ENCODE results near the gene MEF2B.

Gene MEF2B

DNA sequence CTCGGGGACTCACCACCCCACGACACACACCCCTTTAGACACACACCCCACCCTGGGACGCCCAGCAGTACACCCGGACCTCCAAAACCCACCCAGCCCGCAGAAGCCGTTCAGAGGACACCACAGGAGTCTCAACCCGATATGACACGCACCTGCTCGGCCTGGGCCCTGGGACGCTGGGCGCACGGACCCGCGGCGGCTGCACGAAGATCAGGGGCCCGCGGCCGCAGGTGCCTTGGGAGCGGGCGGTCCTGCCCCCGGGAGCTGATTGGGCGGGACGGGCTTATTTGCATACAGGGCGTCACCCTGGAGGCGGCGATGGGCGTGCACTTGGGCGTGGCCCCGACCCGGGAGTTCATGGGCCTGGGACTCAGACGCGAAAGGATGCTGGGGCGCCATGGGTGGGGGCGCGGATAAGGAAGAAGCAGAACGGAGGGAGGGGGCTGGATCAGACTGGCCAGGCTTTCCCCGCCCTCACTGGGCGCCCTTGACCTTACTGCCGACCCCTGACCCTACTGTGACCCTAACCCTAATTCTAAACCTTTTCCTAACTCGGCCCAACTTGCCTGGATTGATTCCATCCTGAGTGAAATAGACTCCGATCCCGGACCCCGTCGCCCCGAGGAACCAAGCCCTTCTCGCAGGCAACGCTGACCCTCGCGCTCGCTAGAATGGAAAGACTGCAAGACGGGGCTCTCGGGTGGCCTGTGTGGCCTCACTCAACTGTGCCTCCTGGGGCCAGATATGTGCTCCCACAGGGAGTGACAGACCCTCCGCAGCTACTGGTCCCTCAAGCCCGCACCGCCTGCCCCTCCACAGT is at the start of gene MEF2B:
Gene MEF2B (minus strand): TSS at position 211 of the 820 bp plus-strand sequence. CDS start 19,528 bp downstream, outside the sequence.
- no peak for DNase-seq (ENCODE audit: low read depth)

DNA sequence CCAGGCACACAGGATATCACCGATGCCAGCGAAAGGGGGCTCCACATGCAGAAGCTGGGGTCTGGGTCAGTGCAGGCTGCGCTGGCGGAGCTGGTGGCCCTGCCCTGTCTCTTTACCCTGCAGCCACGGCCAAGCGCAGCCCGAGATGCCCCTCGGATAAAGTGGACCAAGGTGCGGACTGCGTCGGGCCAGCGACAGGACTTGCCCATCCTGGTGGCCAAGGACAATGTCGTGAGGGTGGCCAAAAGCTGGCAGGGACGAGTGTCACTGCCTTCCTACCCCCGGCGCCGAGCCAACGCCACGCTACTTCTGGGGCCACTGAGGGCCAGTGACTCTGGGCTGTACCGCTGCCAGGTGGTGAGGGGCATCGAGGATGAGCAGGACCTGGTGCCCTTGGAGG is 48.8 kb upstream of the MEF2B start:
- DNase-seq (ENCODE audit: low read depth): no peak

DNA sequence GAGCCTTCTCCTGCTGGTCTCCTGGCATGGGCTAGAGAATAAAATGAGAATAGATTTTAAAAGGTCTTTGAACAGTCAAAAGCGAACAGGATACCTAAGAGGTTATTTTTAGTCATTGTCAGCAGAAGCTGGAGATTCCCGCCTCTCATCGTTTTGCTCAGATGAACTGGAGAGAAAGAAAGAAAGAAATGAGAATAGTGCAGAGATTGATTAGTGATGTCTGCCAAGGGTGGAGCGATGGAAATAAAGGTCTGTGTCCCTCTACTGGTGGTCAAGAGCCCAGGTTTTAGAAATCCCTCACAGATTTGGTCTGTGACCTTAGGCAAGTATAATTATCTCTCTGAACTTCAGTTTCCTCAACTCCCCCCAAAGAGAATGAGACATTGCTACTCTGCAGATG is 47.0 kb upstream of the MEF2B start:
- no peak for DNase-seq (ENCODE audit: low read depth)

DNA sequence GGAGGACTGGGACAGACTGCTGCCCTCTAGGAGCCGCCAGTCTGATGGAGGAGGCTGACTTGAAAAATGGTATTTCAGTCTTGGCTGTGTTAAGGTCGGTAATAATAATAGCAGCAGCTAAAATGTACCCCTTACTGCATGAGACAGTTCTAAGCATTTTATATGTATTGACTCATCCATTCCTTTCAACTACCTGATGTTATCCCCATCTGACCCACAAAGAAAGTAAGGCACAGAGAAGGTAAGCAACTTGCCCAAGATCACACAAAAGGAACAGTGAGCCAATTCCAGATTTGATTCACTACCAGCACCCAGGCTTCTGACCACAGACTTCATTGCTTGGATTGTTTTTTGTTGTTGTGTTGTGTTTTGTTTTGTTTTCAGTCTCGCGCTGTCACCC is 45.7 kb upstream of the MEF2B start:
- DNase-seq (ENCODE audit: low read depth): no peak

DNA sequence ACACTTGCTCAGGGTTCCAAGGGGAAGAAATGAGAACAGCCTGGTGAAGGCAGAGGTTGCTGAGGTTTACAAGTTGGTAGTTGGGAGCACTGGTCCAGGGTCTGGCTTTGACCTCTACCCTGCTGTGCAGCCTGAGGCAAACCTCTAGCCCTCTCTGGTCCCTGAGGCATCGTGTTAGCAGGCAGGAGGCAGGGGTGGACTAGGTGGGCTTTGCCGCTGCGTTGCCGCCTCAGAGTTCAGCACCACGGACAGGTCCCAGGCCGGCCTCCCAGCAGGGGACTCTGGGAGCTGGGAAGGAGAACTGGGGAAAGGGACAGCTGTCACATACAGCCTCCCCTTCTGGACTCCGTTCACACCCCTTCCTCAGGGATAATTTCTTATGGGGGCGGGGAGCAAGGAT is 44.8 kb upstream of the MEF2B start:
- no peak for DNase-seq (ENCODE audit: low read depth)

DNA sequence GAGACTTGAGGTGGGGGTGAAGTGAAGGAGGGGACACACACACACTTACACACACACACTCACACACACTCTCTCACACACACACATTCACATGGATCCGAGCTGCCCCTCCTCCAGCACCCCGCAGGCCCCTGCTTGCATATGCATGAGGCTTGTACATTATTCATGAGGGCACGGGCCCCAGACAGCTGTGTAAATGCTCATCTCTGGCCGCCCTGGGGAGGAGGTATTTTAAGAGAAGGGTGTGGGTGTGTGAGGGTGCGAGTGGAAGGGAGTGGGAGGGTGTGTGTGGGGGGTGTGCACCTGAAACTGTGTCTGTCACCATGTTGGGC is 44.1 kb upstream of the MEF2B start:
- no peak for DNase-seq (ENCODE audit: low read depth)

DNA sequence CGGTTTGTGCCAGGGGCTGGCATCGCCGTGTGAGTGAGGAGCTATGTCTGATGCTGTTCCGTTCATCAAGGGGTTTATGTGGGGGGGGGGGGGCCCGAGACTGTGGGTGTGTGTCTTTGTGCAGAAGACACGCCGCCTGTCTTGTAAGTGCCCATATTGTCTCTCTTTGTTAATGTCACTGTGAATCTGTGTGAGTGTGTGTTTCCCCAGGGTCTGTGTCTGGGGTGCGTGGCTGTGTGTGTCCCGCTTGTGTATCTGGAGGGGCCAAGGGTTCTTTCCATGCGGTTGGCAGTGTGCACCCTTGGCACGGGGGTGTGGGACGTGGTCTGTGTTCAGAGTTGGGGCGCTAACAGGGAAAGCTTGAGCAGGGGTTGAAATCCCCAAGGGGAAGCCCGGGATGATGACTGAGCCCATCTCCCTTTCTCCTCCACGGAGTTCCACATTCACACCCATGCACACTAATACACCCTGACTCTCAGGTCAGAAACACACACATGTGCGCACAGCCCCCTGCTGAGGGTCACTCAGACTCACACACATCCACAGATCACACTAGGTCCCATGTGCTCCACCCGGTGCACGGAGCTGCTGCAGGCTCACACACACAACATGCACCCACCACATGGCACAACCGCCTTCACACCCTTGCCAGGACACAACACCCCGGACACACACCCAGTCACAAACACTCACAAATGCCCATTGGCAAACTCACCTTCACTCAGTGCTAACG is 43.5 kb upstream of the MEF2B start:
- DNase-seq (ENCODE audit: low read depth): no peak

DNA sequence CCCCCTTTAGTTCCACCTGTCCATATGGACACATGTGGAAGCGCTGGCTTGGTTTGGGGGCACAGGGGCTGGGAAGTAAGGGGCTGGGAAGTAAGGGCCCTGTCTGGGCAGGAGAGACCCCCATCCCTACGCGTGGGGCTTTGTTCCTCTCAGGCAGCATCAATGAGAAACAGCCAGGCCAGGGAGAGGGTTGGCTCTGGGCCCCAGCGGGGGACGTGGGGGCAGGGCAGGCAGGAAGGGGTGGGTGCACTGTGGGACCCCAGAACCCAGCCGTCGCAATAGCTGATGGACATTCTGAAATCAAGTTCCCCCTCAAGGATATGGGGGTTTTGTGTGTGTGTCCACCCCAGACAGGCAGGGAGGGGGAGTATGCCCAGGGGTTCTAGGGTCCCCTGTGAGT is 42.9 kb upstream of the MEF2B start:
- no peak for DNase-seq (ENCODE audit: low read depth)

DNA sequence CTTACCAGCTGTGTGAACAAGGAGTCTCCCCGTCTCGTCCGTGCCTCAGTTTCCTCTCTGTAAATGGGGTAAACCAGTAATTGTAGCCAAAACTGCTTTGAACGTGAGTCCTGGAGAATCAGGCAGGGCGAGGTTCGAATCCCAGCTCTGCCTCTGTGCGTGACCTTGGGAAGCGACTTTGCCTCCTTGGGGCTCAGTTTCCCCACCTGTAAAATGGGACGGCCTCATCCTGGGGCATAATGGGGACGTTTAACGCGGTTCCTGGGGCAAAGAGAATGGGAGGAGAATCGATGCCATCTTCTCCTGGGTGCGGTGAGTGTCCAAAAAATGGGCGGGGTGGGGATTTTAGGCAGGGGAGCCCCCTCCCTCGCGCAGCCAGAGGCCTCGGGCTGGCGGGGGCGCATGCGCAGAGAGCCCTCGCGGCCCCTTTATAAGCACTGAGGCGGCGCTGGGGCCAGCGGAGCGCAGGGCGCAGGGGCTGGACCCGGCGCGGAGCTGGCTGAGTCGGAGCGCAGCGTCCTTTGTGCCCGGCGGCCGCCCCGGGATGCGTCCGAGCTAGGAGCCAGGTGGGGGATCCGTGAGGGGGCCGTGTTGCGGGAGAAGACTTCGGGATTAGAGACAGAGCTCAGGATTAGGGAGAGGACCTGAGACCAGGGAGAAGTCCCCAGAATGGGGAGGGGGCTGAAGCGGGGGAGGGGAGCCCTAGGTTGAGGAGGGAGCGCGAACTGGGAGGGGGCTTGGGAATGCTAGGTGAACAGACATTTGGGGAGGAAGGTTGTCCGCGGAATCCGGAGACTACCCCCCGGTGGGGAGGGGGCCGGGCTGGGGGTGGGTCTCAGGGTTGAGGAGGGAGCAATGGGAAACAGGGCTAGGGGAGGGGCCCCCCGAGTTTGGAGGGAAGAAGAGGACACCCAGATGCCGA is 41.7 kb upstream of the MEF2B start, which contains the start of gene NCAN:
Gene NCAN (plus strand): TSS at position 460 of the 922 bp plus-strand sequence. CDS start 4,996 bp downstream, outside the sequence.
- DNase-seq (ENCODE audit: low read depth): no peak

DNA sequence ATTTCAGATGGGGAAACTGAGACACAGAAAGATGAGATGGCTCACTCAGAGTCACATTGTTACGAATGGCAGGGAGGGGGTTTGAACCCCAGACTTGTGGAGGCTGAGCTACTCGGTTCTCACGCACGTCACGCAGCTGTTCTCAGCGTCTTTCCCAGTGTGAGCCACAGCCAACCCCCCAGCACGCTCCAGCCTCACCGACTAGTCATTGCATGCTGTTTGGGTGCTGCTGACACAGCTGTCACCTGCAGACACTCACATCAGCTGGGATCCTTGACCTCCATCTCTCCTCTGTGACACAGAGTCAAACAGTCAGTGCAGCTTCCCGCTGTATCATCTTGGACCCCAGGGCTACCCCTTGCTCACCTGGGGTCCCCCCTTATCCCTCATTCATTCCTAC is 39.3 kb upstream of the MEF2B start:
- no peak for DNase-seq (ENCODE audit: low read depth)

DNA sequence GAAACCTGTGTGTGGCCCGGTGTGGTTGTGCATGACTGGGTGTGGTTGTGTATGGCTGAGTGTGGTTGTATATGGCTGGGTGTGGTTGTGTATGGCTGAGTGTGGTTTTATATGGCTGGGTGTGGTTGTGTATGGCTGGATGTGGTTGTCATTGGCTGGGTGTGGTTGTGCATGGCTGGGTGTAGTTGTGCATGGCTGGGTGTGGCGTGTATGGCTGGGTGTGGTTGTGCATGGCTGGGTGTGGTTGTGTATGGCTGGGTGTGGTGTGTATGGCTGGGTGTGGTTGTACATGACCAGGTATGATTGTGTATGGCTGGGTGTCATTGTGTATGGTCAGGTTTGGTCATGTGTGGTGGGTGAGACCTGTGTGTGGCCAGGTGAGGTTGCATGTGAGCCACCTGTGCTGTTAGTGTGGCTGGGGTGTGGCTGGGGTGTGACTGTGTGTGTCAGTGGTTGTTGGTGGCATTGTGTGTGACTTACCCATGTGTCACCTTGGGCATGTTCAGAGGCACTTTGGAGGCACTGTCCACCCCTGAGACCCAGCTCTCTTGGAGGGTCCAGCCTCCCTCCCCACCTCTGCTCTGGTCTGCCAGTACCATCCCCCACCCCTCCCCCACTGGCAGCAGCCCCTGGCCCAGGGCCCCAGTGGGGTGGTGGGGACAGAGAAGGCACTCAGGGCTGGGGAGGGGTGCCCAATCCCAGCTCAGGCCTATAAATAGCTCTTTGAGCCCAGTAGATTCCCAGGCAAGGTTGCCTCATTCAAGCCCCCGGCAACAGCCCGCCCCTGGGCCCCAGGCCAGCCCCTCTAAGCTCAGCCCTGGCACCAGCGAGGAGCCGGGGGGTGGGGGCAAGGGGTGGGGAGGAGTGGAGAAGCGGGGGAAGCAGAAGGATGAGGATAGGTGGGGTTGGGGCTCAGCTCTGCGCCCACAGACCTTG is 37.8 kb upstream of the MEF2B start:
- no peak for DNase-seq (ENCODE audit: low read depth)

DNA sequence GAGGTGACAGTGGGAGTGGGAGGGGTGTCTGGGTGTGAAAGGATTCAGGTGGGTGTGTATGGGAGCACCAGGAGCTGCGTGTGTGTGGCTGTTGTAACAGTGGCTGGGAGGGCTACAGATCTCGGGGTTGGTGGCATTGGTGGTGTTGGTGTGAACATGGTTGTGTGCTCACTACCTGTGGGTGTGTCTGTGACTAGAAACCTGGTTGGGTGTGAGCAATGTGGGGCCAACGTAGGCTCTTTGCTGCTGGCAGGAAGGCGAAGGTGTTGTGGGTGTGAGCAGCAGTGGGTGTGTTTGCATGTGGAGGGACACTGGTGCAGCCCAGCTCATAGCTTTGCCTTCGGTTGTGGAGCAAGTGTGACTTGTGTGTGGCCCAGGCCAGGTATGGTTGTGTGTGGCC is 36.9 kb upstream of the MEF2B start:
- DNase-seq (ENCODE audit: low read depth): no peak

DNA sequence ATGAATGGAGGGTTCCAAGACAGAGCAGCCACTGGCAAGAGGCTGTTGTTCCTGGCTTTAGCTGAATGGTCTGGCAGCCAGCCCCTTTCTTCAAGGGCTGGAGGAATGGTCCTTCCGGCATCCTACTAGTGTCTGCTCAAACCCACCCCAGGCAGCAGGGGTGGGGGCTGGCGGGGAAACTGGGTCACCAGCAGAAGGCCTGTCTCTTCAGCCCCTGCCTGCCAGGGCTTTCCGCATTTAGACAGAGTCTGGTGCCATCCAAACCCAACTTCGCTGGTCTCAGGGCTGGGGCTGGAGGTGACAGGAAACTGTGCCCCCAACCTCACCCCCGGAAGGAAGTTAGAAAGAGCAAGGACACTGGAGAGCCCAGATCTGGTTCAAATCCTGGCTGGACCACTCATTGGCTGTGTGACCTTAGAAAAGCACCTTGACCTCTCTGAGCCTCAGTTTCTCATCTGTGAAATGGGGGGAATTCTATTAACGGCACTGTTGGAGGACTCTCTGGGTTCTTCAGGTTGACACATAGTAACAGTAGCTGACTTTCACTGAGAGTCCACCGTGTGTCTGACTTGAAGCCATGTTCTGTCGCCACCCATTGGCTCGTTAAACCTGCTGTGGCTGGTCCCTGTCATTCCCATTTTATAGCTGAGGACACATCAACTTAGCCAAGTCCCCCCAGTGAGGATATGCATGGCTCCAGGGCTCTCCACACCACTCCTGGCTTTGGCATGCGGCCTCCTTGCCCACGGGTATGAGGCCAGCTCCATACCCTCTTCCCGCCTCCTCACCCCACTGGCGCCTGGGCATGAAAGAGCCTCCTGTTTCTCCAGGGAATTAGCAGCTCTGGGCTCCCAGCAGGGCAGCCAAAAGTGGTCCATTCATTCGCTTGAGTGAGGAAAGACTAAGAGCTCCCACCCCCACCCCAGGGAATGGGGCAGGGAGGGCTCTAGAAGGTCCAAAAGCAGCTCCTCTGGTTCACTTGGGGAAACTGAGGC is 35.6 kb upstream of the MEF2B start:
- no peak for DNase-seq (ENCODE audit: low read depth)

DNA sequence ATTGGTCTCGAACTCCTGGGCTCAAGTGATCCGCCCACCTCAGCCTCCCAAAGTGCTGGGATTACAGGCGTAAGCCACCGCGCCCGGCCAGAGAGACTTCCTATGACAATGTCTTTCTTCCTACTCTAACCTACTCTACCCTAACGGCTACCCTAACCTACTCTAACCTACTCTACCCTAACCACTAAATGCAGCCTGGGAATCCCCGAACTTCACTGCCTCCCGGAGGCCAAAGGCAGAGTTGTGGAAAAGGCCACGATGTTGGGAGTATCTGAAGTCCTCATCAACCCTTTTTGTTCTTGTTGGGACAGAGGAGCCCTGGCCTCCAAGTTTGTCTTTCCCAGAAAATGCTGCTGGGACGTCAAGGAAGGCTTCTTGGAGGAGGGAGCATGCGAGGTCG is 34.1 kb upstream of the MEF2B start:
- no peak for DNase-seq (ENCODE audit: low read depth)

DNA sequence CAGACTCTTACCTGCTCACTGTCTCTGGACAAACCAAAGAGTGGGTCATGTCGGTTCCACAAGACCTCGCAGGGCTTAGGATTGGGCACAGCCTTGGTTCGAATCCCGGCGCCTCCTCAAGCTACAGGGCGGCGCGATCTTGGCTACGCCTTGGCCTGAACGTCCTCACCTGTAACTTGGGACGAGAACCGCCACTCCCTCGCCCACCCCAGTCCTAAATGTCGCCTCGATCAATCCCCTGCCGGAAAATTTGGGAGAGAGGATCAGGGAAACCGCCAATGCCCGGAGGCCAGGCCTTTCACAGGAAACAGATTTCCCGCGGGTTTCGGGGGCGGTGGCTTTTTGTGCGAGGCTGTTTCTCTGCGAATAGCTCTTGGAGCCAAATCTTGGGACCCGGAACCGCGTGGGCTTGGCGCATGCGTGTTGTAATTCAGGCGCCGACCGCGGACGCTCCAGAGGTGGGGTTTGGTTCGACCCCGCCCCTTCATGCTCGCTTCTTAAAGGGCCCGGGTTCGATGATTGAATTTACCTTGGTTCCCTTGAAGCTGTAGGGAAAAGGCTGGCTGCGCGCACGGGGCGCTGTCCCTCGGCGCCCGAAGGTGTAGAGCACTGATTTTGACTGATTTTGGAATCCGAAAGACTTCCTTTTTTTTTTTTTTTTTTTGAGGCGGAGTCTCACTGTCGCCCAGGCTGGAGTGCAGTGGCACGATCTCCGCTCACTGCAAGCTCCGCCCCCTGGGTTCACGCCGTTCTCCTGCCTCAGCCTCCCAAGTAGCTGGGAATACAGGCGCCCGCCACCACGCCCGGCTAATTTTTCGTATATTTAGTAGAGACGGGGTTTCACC is 33.2 kb upstream of the MEF2B start, which contains the start of gene NR2C2AP:
Gene NR2C2AP (minus strand): TSS at position 403 of the 845 bp plus-strand sequence. CDS start 354 bp downstream, at position 49.
- peak; percentile 76 for DNase-seq (ENCODE audit: low read depth)

DNA sequence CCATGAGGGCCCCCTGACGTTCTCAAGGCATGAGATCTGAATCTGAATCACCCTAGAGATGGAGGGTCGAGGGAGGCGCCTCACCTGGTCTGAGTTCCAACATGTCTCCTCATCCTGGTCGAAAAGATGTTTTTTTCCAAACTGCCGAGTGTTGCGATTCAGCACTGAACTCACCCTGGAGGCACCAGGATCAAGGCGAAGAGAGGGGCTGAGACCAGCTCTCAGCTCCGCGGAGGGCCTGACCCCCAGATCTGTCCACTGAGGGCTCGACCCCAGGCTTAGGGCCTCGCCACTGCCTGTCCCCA is 32.6 kb upstream of the MEF2B start:
- DNase-seq (ENCODE audit: low read depth): no peak

DNA sequence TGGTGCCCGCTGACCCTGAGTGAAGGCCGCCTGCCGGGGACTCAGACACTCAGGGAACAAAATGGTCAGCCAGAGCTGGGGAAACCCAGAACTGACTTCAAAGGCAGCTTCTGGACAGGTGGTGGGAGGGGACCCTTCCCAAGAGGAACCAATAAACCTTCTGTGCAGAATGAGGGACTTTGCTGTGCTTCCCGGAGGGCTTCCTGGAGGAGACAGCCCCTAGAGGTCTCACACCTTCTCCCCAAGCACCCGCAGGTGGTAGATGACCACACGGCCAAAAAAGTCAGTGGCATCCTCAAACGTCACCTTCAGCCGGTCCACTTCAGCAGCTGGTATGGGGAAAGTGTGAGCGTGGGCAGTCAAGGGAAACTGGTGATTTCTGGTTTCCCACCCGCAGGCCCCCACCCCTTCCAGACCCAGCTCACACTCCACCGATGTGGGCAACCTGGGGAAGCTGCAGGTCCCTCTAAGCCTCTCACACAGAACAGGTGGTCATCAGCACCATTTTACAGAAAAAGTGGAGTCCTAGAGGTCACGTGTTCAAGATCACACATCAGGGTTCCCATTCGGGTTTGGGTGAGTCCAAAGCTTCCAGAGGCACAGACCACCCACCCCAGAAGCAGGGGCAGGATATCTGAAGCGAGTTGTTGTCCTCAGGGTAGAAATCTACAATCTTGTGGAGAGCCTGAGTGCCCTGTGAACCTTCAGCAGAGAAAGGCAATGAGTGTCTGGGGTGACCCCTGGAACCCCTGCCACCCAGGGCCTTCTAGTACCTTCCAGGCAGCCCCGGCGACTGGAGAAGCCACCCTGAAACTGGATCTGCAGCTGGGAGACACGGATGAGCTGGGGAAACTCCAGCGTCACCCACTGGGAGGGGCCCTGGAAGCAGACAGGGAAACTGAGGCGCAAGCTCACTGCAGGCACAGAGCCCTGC is 31.9 kb upstream of the MEF2B start:
- DNase-seq (ENCODE audit: low read depth): no peak

DNA sequence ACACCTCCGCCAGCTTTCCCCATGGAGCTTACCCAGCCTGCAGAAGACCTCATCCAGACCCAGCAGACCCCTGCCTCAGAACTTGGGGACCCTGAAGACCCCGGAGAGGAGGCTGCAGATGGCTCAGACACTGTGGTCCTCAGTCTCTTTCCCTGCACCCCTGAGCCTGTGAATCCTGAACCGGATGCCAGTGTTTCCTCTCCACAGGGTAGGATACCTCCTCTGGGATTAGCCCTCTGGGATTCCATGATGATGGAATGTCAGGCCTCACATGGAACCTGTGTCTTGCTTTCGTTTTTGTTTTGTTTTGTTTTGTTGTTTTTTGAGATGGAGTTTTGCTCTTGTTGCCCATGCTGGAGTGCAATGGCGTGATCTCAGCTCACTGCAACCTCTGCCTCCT is 23.9 kb upstream of the MEF2B start:
- DNase-seq (ENCODE audit: low read depth): no peak

Measured in HS-5 (cell line).